ENCODE results near the gene IFNE.

The IFNE gene, protein sequence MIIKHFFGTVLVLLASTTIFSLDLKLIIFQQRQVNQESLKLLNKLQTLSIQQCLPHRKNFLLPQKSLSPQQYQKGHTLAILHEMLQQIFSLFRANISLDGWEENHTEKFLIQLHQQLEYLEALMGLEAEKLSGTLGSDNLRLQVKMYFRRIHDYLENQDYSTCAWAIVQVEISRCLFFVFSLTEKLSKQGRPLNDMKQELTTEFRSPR

DNA sequence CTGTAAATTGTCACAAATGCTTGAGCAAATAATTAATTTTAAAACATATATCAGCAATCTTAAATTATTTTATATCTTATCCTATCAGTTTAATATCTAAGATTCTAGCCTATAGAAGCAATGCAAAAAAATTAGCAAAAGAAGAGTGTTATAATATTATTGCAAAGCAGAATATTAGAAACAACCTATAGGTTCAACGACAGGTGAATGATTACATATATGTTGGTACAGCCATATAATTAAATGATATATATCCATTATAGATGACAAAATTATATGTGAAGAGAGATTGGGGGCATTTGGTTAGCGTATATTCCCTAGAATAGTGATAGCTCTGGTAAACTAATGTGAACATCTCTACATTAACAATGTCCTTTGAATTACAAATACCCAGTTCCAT is at the start of gene IFNE:
TSS of gene IFNE (minus strand) at position 101 of the 400 bp plus-strand sequence. CDS start 619 bp downstream, outside the sequence.
- TF ChIP-seq, protein P1, sequence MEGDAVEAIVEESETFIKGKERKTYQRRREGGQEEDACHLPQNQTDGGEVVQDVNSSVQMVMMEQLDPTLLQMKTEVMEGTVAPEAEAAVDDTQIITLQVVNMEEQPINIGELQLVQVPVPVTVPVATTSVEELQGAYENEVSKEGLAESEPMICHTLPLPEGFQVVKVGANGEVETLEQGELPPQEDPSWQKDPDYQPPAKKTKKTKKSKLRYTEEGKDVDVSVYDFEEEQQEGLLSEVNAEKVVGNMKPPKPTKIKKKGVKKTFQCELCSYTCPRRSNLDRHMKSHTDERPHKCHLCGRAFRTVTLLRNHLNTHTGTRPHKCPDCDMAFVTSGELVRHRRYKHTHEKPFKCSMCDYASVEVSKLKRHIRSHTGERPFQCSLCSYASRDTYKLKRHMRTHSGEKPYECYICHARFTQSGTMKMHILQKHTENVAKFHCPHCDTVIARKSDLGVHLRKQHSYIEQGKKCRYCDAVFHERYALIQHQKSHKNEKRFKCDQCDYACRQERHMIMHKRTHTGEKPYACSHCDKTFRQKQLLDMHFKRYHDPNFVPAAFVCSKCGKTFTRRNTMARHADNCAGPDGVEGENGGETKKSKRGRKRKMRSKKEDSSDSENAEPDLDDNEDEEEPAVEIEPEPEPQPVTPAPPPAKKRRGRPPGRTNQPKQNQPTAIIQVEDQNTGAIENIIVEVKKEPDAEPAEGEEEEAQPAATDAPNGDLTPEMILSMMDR (IDR thresholded peaks at IDR 0.05; ENCODE audit: insufficient read depth, missing control alignments): no peak
- no peak for FAIRE-seq
- no peak for DNase-seq (ENCODE audit: insufficient read length, low spot score)

DNA sequence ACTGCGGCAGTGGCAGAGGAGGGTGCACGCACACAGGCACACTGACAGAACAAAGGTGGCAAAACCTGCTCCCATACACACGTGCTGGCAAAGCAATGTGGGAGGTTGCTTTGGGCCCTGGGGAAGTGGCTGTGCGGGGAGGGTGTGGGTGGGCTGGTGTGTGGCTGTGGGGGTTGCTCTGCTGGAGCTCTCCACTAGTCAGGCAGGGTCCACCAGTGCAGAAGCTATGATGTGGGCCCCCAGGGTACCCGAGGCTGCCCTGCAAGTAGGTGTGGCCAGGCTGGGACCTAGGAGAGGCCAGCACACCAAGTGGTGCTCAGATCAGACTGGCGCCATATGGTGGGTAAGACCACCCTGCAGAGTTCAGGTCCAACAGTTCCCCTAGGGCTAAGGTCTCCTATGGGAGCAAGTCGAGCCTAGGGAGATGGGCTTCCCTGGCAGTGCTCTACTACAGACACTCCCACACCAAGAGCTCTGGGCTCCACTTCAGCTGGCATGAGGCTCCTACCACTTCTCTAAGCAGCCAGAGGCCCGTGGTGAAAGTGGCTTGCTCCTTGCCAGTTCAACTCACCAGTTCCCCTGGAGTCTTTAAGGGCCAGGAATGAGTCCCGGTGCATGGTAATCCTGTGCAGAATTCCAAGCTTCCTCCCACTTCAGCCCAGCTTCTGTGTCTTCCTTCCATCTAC is 46.2 kb upstream of the IFNE start:
- DNase-seq (ENCODE audit: insufficient read length, low spot score) (no peak), FAIRE-seq (no peak)
- TF ChIP-seq, protein P1 (IDR thresholded peaks at IDR 0.05; ENCODE audit: insufficient read depth, missing control alignments): no peak

DNA sequence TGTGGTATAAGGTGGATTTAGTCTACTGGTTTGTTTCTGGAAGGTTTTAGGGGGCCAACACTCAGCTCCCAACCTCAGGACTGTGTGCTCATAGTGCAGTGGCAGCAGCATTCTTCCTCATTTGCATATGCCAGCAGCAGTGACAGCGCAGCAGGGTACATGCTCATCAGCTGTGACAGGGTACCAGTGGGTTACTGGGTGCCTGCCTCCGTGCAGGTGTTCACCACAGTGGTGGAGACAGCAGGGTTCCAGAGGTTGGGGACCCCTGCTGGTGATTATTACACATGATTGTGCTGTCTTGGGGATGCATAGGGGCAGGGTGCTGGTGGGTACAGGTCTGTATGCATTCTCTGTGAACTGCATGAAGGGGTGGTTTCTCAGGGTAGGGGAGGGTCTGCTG is 45.5 kb upstream of the IFNE start:
- DNase-seq (ENCODE audit: insufficient read length, low spot score): no peak
- TF ChIP-seq, protein P1 (IDR thresholded peaks at IDR 0.05; ENCODE audit: insufficient read depth, missing control alignments): peak; percentile 12
- FAIRE-seq: no peak

DNA sequence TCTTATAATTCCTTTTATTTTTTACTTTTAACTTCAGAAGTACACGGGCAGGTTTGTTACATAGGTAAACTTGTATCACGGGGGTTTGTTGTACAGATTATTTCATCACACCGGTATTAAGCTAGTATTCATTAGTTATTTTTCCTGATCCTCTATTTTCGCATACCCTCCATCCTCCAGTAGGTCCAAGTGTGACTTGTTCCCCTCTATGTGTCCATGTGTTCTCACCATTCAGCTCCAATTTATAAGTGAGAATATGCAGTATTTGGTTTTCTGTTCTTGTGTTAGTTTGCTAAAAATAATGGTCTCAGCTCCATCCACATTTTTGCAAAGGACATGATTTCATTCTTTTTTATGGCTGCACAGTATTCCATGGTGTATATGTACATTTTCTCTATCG is 43.1 kb upstream of the IFNE start:
- TF ChIP-seq, protein P1 (IDR thresholded peaks at IDR 0.05; ENCODE audit: insufficient read depth, missing control alignments): no peak
- DNase-seq (ENCODE audit: insufficient read length, low spot score) (no peak), FAIRE-seq (no peak)

DNA sequence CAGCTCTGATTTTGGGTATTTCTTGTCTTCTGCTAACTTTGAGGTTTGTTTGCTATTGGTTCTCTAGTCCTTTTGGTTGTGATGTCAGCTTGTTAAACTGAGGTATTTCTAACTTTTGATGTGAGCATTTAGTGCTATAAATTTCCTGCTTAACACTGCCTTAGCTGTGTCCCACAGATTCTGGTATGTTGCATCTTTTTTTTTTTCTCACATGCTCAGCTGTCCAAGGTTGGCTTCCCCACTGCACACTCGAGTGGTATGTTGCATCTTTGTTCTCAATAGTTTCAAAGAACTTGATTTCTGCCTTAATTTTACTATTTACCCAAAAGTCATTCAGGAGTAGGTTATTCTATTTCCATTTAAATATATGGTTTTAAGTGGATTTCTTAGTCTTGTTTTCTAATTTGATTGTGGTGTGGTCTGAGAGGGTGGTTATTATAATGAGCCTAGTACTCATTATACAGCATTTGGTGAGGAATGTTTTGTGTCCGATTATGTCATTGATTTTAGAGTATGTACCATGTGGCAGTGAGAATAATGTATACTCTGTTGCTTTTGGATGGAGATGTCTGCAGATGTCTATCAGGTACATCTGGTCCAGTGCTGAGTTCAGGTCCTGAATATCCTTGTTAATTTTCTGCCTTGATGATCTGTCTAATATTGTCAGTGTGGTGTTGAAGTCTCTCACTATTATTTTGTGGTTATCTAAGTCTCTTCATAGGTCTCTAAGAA is 42.2 kb upstream of the IFNE start:
- TF ChIP-seq, protein P1 (IDR thresholded peaks at IDR 0.05; ENCODE audit: insufficient read depth, missing control alignments): no peak
- FAIRE-seq (no peak), DNase-seq (ENCODE audit: insufficient read length, low spot score) (no peak)

DNA sequence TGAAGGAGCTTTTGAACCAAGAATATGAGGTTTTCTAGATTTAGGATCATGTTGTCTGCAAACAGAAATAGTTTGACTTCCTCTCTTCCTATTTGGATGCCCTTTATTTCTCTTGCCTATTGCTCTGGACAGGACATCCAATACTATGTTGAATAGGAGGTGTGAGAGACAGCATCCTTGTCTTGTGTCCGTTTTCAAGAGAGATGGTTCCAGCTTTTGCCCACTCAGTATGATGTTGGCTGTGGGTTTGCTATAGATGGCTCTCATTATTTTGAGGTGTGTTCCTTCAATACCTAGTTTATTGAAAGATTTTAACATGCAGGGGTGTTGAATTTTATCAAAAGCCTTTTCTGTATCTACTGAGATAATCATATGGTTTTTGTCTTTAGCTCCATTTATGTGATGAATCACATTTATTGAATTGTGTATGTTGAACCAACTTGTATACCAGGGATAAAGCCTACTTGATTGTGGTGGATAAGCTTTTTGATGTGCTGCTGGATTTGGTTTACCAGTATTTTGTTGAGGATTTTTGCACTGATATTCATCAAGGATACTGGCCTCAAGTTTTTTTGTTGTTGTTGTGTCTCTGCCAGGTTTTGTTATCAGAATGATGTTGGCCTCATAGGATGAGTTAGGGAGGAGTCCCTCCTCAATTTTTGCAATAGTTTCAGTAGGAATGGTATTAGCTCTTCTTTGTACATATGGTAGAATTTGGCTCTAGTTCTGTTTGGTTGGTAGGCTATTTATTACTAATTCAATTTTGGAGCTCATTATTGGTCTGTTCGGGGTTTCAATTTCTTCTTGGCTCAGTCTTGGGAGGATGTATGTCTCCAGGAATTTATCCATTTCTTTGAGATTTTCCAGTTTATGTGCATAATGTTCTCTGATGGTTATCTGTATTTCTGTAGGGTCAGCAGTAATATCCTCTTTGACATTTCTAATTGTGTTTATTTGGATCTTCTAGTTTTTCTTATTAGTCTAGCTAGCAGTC is 41.2 kb upstream of the IFNE start:
- no peak for DNase-seq (ENCODE audit: insufficient read length, low spot score)
- FAIRE-seq: no peak
- TF ChIP-seq, protein P1 (IDR thresholded peaks at IDR 0.05; ENCODE audit: insufficient read depth, missing control alignments): no peak

Measured in D721Med (cell line).